K562 (cell line): ENCODE measurements around the gene NVL. TPM values are rescaled to one million over a fixed set of nuclear protein-coding genes. Genes with fewer than 3 reads are reported as not detected.

Experiments used
- BCL6 ChIP-seq: fragments of 250-450 bp; sonication (Bioruptor Pico); IDR thresholded peaks from 2 replicates; pipeline ENCODE4 v1.4.0; 2020
- CHD1 ChIP-seq: fragments of 200-600 bp; sonication (generic); IDR thresholded peaks from one replicate; pipeline ENCODE4 v1.6.1; 2012; ENCODE audit warnings: mild to moderate bottlenecking, moderate library complexity, low read length, inconsistent platforms
- DDX20 ChIP-seq: fragments of 450-650 bp; IDR thresholded peaks from 2 replicates; pipeline ENCODE4 v1.6.1; 2016; ENCODE audit warnings: missing genetic modification characterization, low read depth, mild to moderate bottlenecking, missing compliant biosample characterization, moderate library complexity
- DMBX1 ChIP-seq: fragments of 250-450 bp; sonication (Bioruptor Pico); IDR thresholded peaks from 2 replicates; pipeline ENCODE4 v1.8.0; 2022; ENCODE audit warnings: inconsistent platforms, mild to moderate bottlenecking, moderate library complexity, borderline replicate concordance
- FOXP4 ChIP-seq: sonication (generic); formaldehyde crosslinking; IDR thresholded peaks from 2 replicates; pipeline ENCODE4 v1.8.0; 2022; ENCODE audit warnings: mild to moderate bottlenecking, missing genetic modification reagents, borderline replicate concordance
- JUND ChIP-seq, 2 experiments: IDR thresholded peaks; 2 replicates in 1 of 2; 3 replicates in 1 of 2; pipeline ENCODE4 v1.6.1; 2011; ENCODE audit warnings: borderline replicate concordance in 2 of 2, low read depth in 2 of 2, low read length in 2 of 2, improper control_type of control experiment in 1 of 2, missing biosample characterization in 1 of 2, missing genetic modification characterization in 1 of 2, missing genetic modification reagents in 1 of 2
- LCOR ChIP-seq: sonication (generic); formaldehyde crosslinking; IDR thresholded peaks from 2 replicates; pipeline ENCODE4 v1.8.0; 2022; ENCODE audit warnings: mild to moderate bottlenecking, missing genetic modification reagents
- MLX ChIP-seq, 2 experiments: fragments of 450-650 bp in 1 of 2; sonication (generic) in 1 of 2; formaldehyde crosslinking; conservative IDR thresholded peaks; 2 replicates each; pipeline versions ENCODE4 v1.4.0 to v1.8.1; 2020 to 2022; ENCODE audit warnings: mild to moderate bottlenecking in 1 of 2, missing genetic modification reagents in 1 of 2
- MXI1 ChIP-seq: IDR thresholded peaks from 2 replicates; pipeline ENCODE4 v1.6.1; 2011; ENCODE audit warnings: low read depth, mild to moderate bottlenecking, improper control_type of control experiment, low read length
- NCOA1 ChIP-seq: fragments of 450-650 bp; IDR thresholded peaks from 2 replicates; pipeline ENCODE4 v1.6.1; 2016; ENCODE audit warnings: low read depth
- NELFE ChIP-seq: IDR thresholded peaks from 2 replicates; pipeline ENCODE4 v1.6.1; 2011; ENCODE audit warnings: mild to moderate bottlenecking; ENCODE audit not compliant: insufficient read depth, insufficient read length
- NEUROD1 ChIP-seq: fragments of 150-350 bp; IDR thresholded peaks from 2 replicates; pipeline ENCODE4 v1.6.1; 2014; ENCODE audit warnings: borderline replicate concordance, low read length, low read depth; ENCODE audit not compliant: partially characterized antibody
- NUFIP1 ChIP-seq: fragments of 450-650 bp; IDR thresholded peaks from 2 replicates; pipeline ENCODE4 v1.6.1; 2018; ENCODE audit not compliant: partially characterized antibody
- PHF20 ChIP-seq: fragments of 450-650 bp; IDR thresholded peaks from 2 replicates; pipeline ENCODE4 v1.6.1; 2018; ENCODE audit not compliant: partially characterized antibody
- PTTG1 ChIP-seq: fragments of 450-650 bp; IDR thresholded peaks from 2 replicates; pipeline ENCODE4 v1.6.1; 2016; ENCODE audit warnings: low read depth, mild to moderate bottlenecking, missing genetic modification characterization, missing compliant biosample characterization
- RBM22 ChIP-seq: fragments of 200-400 bp; formaldehyde crosslinking; IDR thresholded peaks from 2 replicates; pipeline ENCODE4 v1.6.1; 2018; ENCODE audit warnings: low read length, low read depth; ENCODE audit not compliant: poor library complexity, severe bottlenecking
- RBM25 ChIP-seq: fragments of 200-400 bp; formaldehyde crosslinking; IDR thresholded peaks from 2 replicates; pipeline ENCODE4 v1.6.1; 2018; ENCODE audit warnings: low read length, low read depth, moderate library complexity; ENCODE audit not compliant: severe bottlenecking
- RUNX1 ChIP-seq: sonication (generic); IDR thresholded peaks from 2 replicates; pipeline ENCODE4 v1.6.1; 2016; ENCODE audit warnings: antibody characterized with exemption, low read depth
- SMARCA4 ChIP-seq: fragments of 450-650 bp; IDR thresholded peaks from 2 replicates; pipeline ENCODE4 v1.6.1; 2016
- SNAPC5 ChIP-seq: fragments of 250-450 bp; sonication (Bioruptor Pico); IDR thresholded peaks from 2 replicates; pipeline ENCODE4 v1.8.0; 2021; ENCODE audit warnings: moderate library complexity, mild to moderate bottlenecking, inconsistent platforms
- YBX1 ChIP-seq: fragments of 450-650 bp; IDR thresholded peaks from 2 replicates; pipeline ENCODE4 v1.7.1; 2016; ENCODE audit warnings: mild to moderate bottlenecking
- ZC3H4 ChIP-seq: sonication (generic); formaldehyde crosslinking; IDR thresholded peaks from 2 replicates; pipeline ENCODE4 v1.9.0; 2021; ENCODE audit warnings: missing genetic modification reagents, borderline replicate concordance
- ZFP1 ChIP-seq: fragments of 450-650 bp; formaldehyde crosslinking; IDR thresholded peaks from 2 replicates; pipeline ENCODE4 v1.4.0; 2020; ENCODE audit warnings: mild to moderate bottlenecking, mixed read lengths
- ZFX ChIP-seq: sonication (generic); formaldehyde crosslinking; IDR thresholded peaks from 2 replicates; pipeline ENCODE4 v1.8.0; 2022; ENCODE audit warnings: mild to moderate bottlenecking, missing genetic modification reagents, moderate library complexity
- ZNF347 ChIP-seq: fragments of 450-650 bp; formaldehyde crosslinking; IDR thresholded peaks from 2 replicates; pipeline ENCODE4 v1.4.0; 2020; ENCODE audit warnings: low read depth, mild to moderate bottlenecking, moderate library complexity
- polyA plus RNA-seq, 8 experiments: library from polyadenylated mRNA; depleted of rRNA in 4 of 8; stranded (reverse) in 5 of 8; unstranded in 3 of 8; fragments of >200 nt; fragmentation: Nextera tagmentation in 2 of 8; fragmentation: Illumina TruSeq in 1 of 8; extraction: Ambion mirVana in 2 of 8; extraction: Trizol in 1 of 8; gene quantifications; 2 replicates each; pipeline versions ENCODE4 v1.2.1 to v1.2.3, GENCODE V29; 2011 to 2014; ENCODE audit warnings: inconsistent platforms in 1 of 8, missing spikeins in 1 of 8
- total RNA-seq, 7 experiments: library from RNA; depleted of rRNA in 6 of 7; stranded (reverse); fragments of >200 nt in 6 of 7; fragmentation: Illumina TruSeq in 2 of 7; extraction: Trizol in 2 of 7; gene quantifications; 2 replicates each; pipeline versions ENCODE4 v1.2.1 to v1.2.3, GENCODE V29; 2011 to 2021; ENCODE audit warnings: low replicate concordance in 1 of 7

NVL gene
- total and polyA plus RNA-seq, 9 of the 15 experiments (the other 6 are each of a cell fraction or from before 2014, with no cell fraction given), result 32.5 to 86.6 (median 62.9) TPM

GRCh38 chr1:224262373-224263054, 67.5 kb downstream of the NVL start (continued):
- TF ChIP-seq ZFP1 (CRISPR knock-in tag), result no peak
- no peak for TF ChIP-seq PTTG1 (tag)
- no peak for TF ChIP-seq ZFX (CRISPR knock-in tag)
- no peak for TF ChIP-seq CHD1
- TF ChIP-seq RUNX1, result no peak
- no peak for TF ChIP-seq SNAPC5 (CRISPR knock-in tag)
- no peak for TF ChIP-seq BCL6 (CRISPR knock-in tag)
- TF ChIP-seq NCOA1, result 0 out of 2 replicates have a peak, but pooled peaks have one; percentile 15
- no peak for TF ChIP-seq FOXP4 (CRISPR knock-in tag)
- TF ChIP-seq PHF20, result no peak
- no peak for TF ChIP-seq DDX20 (tag)
- TF ChIP-seq LCOR (CRISPR knock-in tag), result no peak
- TF ChIP-seq ZNF347 (CRISPR knock-in tag), result no peak
- TF ChIP-seq MXI1, result no peak
- TF ChIP-seq ZC3H4 (CRISPR knock-in tag), result no peak
- no peak for TF ChIP-seq NELFE
- no peak for TF ChIP-seq RBM25
- peak; percentile 42; the same call in 1 of the 2 replicates for TF ChIP-seq JUND (IDR thresholded peaks at IDR 0.05; ENCODE audit: borderline replicate concordance, low read depth, low read length)
- TF ChIP-seq JUND (tag; IDR thresholded peaks at IDR 0.05; ENCODE audit: borderline replicate concordance, low read depth, low read length), result peak; percentile 58; the same call in 1 of the 3 replicates
- TF ChIP-seq DMBX1 (CRISPR knock-in tag), result no peak
- TF ChIP-seq NEUROD1, result no peak
- no peak for TF ChIP-seq YBX1
- TF ChIP-seq NUFIP1, result no peak
- TF ChIP-seq MLX (CRISPR knock-in tag; conservative IDR thresholded peaks at IDR 0.05), result no peak
- no peak for TF ChIP-seq RBM22
- peak; percentile 80 for TF ChIP-seq SMARCA4
